ENCODE results near the gene MBNL1. TPM values are rescaled to one million over a fixed set of nuclear protein-coding genes. Genes with fewer than 3 reads are reported as not detected.

MBNL1 gene
- polyA plus RNA-seq, 3 donors: 190 to 204 (median 191) TPM

GRCh38 chr3:152225201-152225600 lies 43.5 kb upstream of the MBNL1 start:
- Histone ChIP-seq H3K9me3 (replicated peaks in 1 of 2; ENCODE audit: control insufficient read depth in 1 of 2, insufficient read depth in 1 of 2, low read length in 2 of 2) (no peaks in the 10 kb centered on the region), H3K79me2 (ENCODE audit: insufficient read depth, low read length) (peaks cover 9% of the 10 kb centered on the region), H3K9ac (ENCODE audit: insufficient read depth, low read length, poor library complexity, severe bottlenecking) (no peak overlapping the region), H3K36me3 (replicated peaks in 1 of 2; ENCODE audit: control insufficient read depth in 1 of 2, insufficient read depth in 2 of 2, low read length in 2 of 2) (no peaks in the 10 kb centered on the region), H3K4me2 (replicated peaks; ENCODE audit: extremely low read depth, low read length, poor library complexity, severe bottlenecking) (no peak overlapping the region), H2AFZ (ENCODE audit: insufficient read depth, low read depth, low read length, poor library complexity, severe bottlenecking) (no peak overlapping the region), H3K27ac (ENCODE audit: low read depth in 1 of 2, low read length in 2 of 2) (no peak overlapping the region), H3K4me3 (replicated peaks in 1 of 3; ENCODE audit: low read depth in 2 of 3, low read length in 3 of 3) (no peak overlapping the region), H4K20me1 (ENCODE audit: insufficient read depth, low read length) (no peaks in the 10 kb centered on the region), H3K27me3 (ENCODE audit: control insufficient read depth in 2 of 2, insufficient read depth in 2 of 2, low read length in 2 of 2) (no peaks in the 10 kb centered on the region), H3K4me1 (ENCODE audit: control insufficient read depth in 1 of 2, insufficient read depth in 2 of 2, low read length in 2 of 2) (peaks cover 23 to 42% of the 10 kb centered on the region in 2 donors)
- TF ChIP-seq, protein P1, sequence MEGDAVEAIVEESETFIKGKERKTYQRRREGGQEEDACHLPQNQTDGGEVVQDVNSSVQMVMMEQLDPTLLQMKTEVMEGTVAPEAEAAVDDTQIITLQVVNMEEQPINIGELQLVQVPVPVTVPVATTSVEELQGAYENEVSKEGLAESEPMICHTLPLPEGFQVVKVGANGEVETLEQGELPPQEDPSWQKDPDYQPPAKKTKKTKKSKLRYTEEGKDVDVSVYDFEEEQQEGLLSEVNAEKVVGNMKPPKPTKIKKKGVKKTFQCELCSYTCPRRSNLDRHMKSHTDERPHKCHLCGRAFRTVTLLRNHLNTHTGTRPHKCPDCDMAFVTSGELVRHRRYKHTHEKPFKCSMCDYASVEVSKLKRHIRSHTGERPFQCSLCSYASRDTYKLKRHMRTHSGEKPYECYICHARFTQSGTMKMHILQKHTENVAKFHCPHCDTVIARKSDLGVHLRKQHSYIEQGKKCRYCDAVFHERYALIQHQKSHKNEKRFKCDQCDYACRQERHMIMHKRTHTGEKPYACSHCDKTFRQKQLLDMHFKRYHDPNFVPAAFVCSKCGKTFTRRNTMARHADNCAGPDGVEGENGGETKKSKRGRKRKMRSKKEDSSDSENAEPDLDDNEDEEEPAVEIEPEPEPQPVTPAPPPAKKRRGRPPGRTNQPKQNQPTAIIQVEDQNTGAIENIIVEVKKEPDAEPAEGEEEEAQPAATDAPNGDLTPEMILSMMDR (IDR thresholded peaks at IDR 0.05): no peak
- Mint-ChIP-seq H3K27ac (no peak overlapping the region), H3K4me3 (no peak overlapping the region), H3K4me1 (peaks cover 46% of the 10 kb centered on the region), H3K27me3 (ENCODE audit: low read depth in 3 of 3) (peaks cover 0 to 1% (median 0%) of the 10 kb centered on the region in 3 donors), H3K9me3 (no peaks in the 10 kb centered on the region), H3K36me3 (no peaks in the 10 kb centered on the region)
- no peak for DNase-seq
- no CpG with 5 or more reads among the region's 2 CpGs for WGBS (ENCODE audit: insufficient coverage)
- intact Hi-C loops (cut with micrococcal nuclease): no loop called here

DNA sequence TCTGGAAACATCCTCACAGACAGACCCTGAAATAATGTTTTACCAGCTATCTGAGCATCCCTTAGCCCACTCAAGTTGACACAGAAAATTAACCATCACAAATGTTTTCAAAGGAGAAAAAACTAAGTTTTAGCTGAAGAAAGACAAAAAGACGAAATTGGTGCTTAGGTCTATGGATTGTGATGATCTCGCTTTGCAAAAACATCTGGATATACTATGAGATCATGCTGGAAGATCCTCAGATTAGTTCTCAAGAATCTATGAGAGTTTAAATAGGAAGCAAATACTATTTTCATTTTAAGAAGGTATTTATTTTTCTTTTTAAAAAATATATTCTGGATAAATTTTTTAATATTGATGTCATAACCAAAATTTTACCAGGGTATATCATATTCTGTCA lies 42.6 kb upstream of the MBNL1 start:
- Mint-ChIP-seq H3K4me3 (no peak overlapping the region), H3K4me1 (peaks cover 48% of the 10 kb centered on the region), H3K27ac (no peak overlapping the region), H3K9me3 (no peaks in the 10 kb centered on the region), H3K27me3 (ENCODE audit: low read depth in 3 of 3) (peaks cover 0 to 2% (median 1%) of the 10 kb centered on the region in 3 donors), H3K36me3 (no peaks in the 10 kb centered on the region)
- no peak for DNase-seq
- Histone ChIP-seq H3K4me3 (replicated peaks in 1 of 3; ENCODE audit: low read depth in 2 of 3, low read length in 3 of 3) (no peak overlapping the region), H4K20me1 (ENCODE audit: insufficient read depth, low read length) (no peaks in the 10 kb centered on the region), H3K36me3 (replicated peaks in 1 of 2; ENCODE audit: control insufficient read depth in 1 of 2, insufficient read depth in 2 of 2, low read length in 2 of 2) (no peaks in the 10 kb centered on the region), H3K9me3 (replicated peaks in 1 of 2; ENCODE audit: control insufficient read depth in 1 of 2, insufficient read depth in 1 of 2, low read length in 2 of 2) (no peaks in the 10 kb centered on the region), H3K27me3 (ENCODE audit: control insufficient read depth in 2 of 2, insufficient read depth in 2 of 2, low read length in 2 of 2) (no peaks in the 10 kb centered on the region), H3K9ac (ENCODE audit: insufficient read depth, low read length, poor library complexity, severe bottlenecking) (no peak overlapping the region), H3K27ac (ENCODE audit: low read depth in 1 of 2, low read length in 2 of 2) (no peak overlapping the region), H2AFZ (ENCODE audit: insufficient read depth, low read depth, low read length, poor library complexity, severe bottlenecking) (no peak overlapping the region), H3K4me1 (ENCODE audit: control insufficient read depth in 1 of 2, insufficient read depth in 2 of 2, low read length in 2 of 2) (peaks cover 26 to 40% of the 10 kb centered on the region in 2 donors), H3K79me2 (ENCODE audit: insufficient read depth, low read length) (peaks cover 4% of the 10 kb centered on the region), H3K4me2 (replicated peaks; ENCODE audit: extremely low read depth, low read length, poor library complexity, severe bottlenecking) (no peak overlapping the region)
- TF ChIP-seq, protein P1 (IDR thresholded peaks at IDR 0.05): no peak
- intact Hi-C loops (cut with micrococcal nuclease): no loop called here
- WGBS (ENCODE audit: insufficient coverage): 100% methylated on average over 2 of the region's 2 CpGs
